ENCODE results near the gene DNAI7. TPM values are rescaled to one million over a fixed set of nuclear protein-coding genes. Genes with fewer than 3 reads are reported as not detected.

DNAI7 gene
- total RNA-seq, 1 donor from 2014 or later: not detected

GRCh38 chr12:25089738-25090137 is 105.2 kb downstream of the DNAI7 start:
- H3K4me3 ChIP-seq (ENCODE audit: low read depth, low read length): no peak overlapping the region
- no peak for TF ChIP-seq CTCF (conservative IDR thresholded peaks at IDR 0.05; ENCODE audit: low read depth, low read length)
- DNase-seq (ENCODE audit: low read depth): no peak

GRCh38 chr12:25087596-25087995 is 107.4 kb downstream of the DNAI7 start:
- H3K4me3 ChIP-seq (ENCODE audit: low read depth, low read length): no peak overlapping the region
- no peak for DNase-seq (ENCODE audit: low read depth)
- TF ChIP-seq CTCF (conservative IDR thresholded peaks at IDR 0.05; ENCODE audit: low read depth, low read length): no peak

- no peak for TF ChIP-seq CTCF (conservative IDR thresholded peaks at IDR 0.05; ENCODE audit: low read depth, low read length)
Measured at GRCh38 chr12:25084816-25085215, 110.1 kb downstream of the DNAI7 start.

GRCh38 chr12:25083211-25083610 is 111.7 kb downstream of the DNAI7 start:
- H3K4me3 ChIP-seq (ENCODE audit: low read depth, low read length): no peak overlapping the region
- no peak for DNase-seq (ENCODE audit: low read depth)
- no peak for TF ChIP-seq CTCF (conservative IDR thresholded peaks at IDR 0.05; ENCODE audit: low read depth, low read length)

More at GRCh38 chr12:25084816-25085215, 110.1 kb downstream of the DNAI7 start:
- DNase-seq (ENCODE audit: low read depth): no peak
- H3K4me3 ChIP-seq (ENCODE audit: low read depth, low read length): no peak overlapping the region

- no peak for DNase-seq (ENCODE audit: low read depth)
- no peak for TF ChIP-seq CTCF (conservative IDR thresholded peaks at IDR 0.05; ENCODE audit: low read depth, low read length)
- no peak overlapping the region for H3K4me3 ChIP-seq (ENCODE audit: low read depth, low read length)
Measured at GRCh38 chr12:25082628-25083027, 112.3 kb downstream of the DNAI7 start.

GRCh38 chr12:25079393-25079792 is 115.6 kb downstream of the DNAI7 start:
- TF ChIP-seq CTCF (conservative IDR thresholded peaks at IDR 0.05; ENCODE audit: low read depth, low read length): no peak
- H3K4me3 ChIP-seq (ENCODE audit: low read depth, low read length): no peak overlapping the region
- no peak for DNase-seq (ENCODE audit: low read depth)

GRCh38 chr12:25074954-25075353 is 120.0 kb downstream of the DNAI7 start:
- no peak for DNase-seq (ENCODE audit: low read depth)
- no peak overlapping the region for H3K4me3 ChIP-seq (ENCODE audit: low read depth, low read length)
- no peak for TF ChIP-seq CTCF (conservative IDR thresholded peaks at IDR 0.05; ENCODE audit: low read depth, low read length)

Measured in epithelial cell of proximal tubule (primary cell).